GM23338 (cell line): Measurements from ENCODE around the gene WDR20. TPM values are rescaled to one million over a fixed set of nuclear protein-coding genes. Genes with fewer than 3 reads are reported as not detected.

Experiments used
- ATAC-seq: fragments of 200-7000 bp; cut with Tn5 transposase; 3 replicates; pipeline ENCODE4 v1.9.1; 2020
- DNase-seq: peaks from one replicate; pipeline ENCODE4 v3.0.0-alpha.2; 2015; ENCODE audit warnings: low spot score
- H2AFZ ChIP-seq: fragments of 200-600 bp; sonication (generic); 2 replicates; pipeline ENCODE4 v1.8.0; 2016; ENCODE audit warnings: antibody characterized with exemption, mild to moderate bottlenecking, moderate library complexity
- H3F3A ChIP-seq: fragments of 200-600 bp; sonication (generic); replicated peaks from 2 replicates; pipeline ENCODE4 v1.8.0; 2017; ENCODE audit warnings: antibody characterized with exemption, mixed run types, low read depth
- H3K27ac ChIP-seq: fragments of 200-600 bp; sonication (generic); 2 replicates; pipeline ENCODE4 v1.6.1; 2016; ENCODE audit warnings: low read depth
- H3K27me3 ChIP-seq: fragments of 200-600 bp; sonication (generic); 2 replicates; pipeline ENCODE4 v1.8.0; 2016; ENCODE audit warnings: mild to moderate bottlenecking, mixed run types, moderate library complexity; ENCODE audit not compliant: insufficient read depth
- H3K36me3 ChIP-seq: fragments of 200-600 bp; sonication (generic); 2 replicates; pipeline ENCODE4 v1.8.0; 2016; ENCODE audit warnings: mild to moderate bottlenecking; ENCODE audit not compliant: insufficient read depth
- H3K4me1 ChIP-seq: fragments of 200-600 bp; sonication (generic); 2 replicates; pipeline ENCODE4 v1.8.0; 2016; ENCODE audit warnings: mild to moderate bottlenecking, moderate library complexity; ENCODE audit not compliant: insufficient read depth
- H3K4me2 ChIP-seq: fragments of 200-600 bp; sonication (generic); 2 replicates; pipeline ENCODE4 v1.7.1; 2017; ENCODE audit warnings: mixed run types
- H3K4me3 ChIP-seq: fragments of 200-600 bp; sonication (generic); 2 replicates; pipeline ENCODE4 v1.6.1; 2016; ENCODE audit warnings: mixed run types
- H3K79me2 ChIP-seq: fragments of 200-600 bp; sonication (generic); replicated peaks from 2 replicates; pipeline ENCODE4 v1.8.0; 2017; ENCODE audit warnings: mild to moderate bottlenecking; ENCODE audit not compliant: insufficient read depth
- H3K9me2 ChIP-seq: fragments of 200-600 bp; sonication (generic); 2 replicates; pipeline ENCODE4 v1.8.0; 2017; ENCODE audit not compliant: insufficient read depth
- H4K20me1 ChIP-seq: fragments of 200-600 bp; sonication (generic); replicated peaks from 2 replicates; pipeline ENCODE4 v1.8.0; 2017; ENCODE audit warnings: mild to moderate bottlenecking; ENCODE audit not compliant: insufficient read depth
- H3K27ac Mint-ChIP-seq: 2 replicates; pipeline ENCODE4 v1.8.0; 2020; ENCODE audit warnings: inconsistent platforms, mild to moderate bottlenecking, moderate library complexity, mixed read lengths
- H3K27me3 Mint-ChIP-seq: 3 replicates; pipeline ENCODE4 v1.8.0; 2022; ENCODE audit warnings: low read depth, mild to moderate bottlenecking, moderate library complexity, mixed read lengths, inconsistent platforms; ENCODE audit not compliant: insufficient read depth, poor library complexity
- H3K36me3 Mint-ChIP-seq: 3 replicates; pipeline ENCODE4 v1.8.0; 2021; ENCODE audit warnings: low read depth, mild to moderate bottlenecking, inconsistent platforms, moderate library complexity, mixed read lengths
- H3K4me1 Mint-ChIP-seq: 3 replicates; pipeline ENCODE4 v1.8.0; 2020; ENCODE audit warnings: mild to moderate bottlenecking, inconsistent platforms, mixed read lengths
- H3K4me3 Mint-ChIP-seq: 3 replicates; pipeline ENCODE4 v1.8.0; 2021; ENCODE audit warnings: moderate library complexity, mild to moderate bottlenecking, inconsistent platforms, mixed read lengths
- H3K9me3 Mint-ChIP-seq: 3 replicates; pipeline ENCODE4 v1.8.0; 2020; ENCODE audit warnings: moderate library complexity, mild to moderate bottlenecking, inconsistent platforms, mixed read lengths
- EZH2phosphoT487 ChIP-seq: fragments of 200-600 bp; sonication (generic); IDR thresholded peaks from one replicate; pipeline ENCODE4 v1.8.1; 2018; ENCODE audit warnings: antibody characterized with exemption; ENCODE audit not compliant: unreplicated experiment
- JUNB ChIP-seq: IDR thresholded peaks from one replicate; pipeline ENCODE4 v1.6.1; 2016; ENCODE audit warnings: antibody characterized with exemption; ENCODE audit not compliant: unreplicated experiment
- NANOG ChIP-seq: IDR thresholded peaks from 2 replicates; pipeline ENCODE4 v1.6.1; 2016; ENCODE audit warnings: antibody characterized with exemption, borderline replicate concordance
- POLR2AphosphoS5 ChIP-seq: IDR thresholded peaks from 2 replicates; pipeline ENCODE4 v1.6.1; 2016; ENCODE audit warnings: antibody characterized with exemption, low read depth
- polyA plus RNA-seq: library from polyadenylated mRNA; unstranded; fragments of >200 nt; fragmentation: Nextera tagmentation; extraction: Ambion mirVana; gene quantifications from 2 replicates; pipeline ENCODE4 v1.2.1, GENCODE V29; 2016
- total RNA-seq: library from RNA; depleted of rRNA; stranded (reverse); fragments of >200 nt; shearing (Covaris generic); gene quantifications from 2 replicates; pipeline ENCODE4 v1.2.3, GENCODE V29; 2014
- TF ChIP-seq, protein P1 (sequence below), 2 experiments: fragments of 200-600 bp in 1 of 2; sonication (generic) in 1 of 2; conservative IDR thresholded peaks; 2 replicates each; pipeline versions ENCODE4 v1.5.1 to v1.6.1; 2016 to 2017; ENCODE audit warnings: antibody characterized with exemption in 2 of 2, low read depth in 2 of 2, mild to moderate bottlenecking in 2 of 2, moderate library complexity in 1 of 2
- TF ChIP-seq, protein P2 (sequence below): IDR thresholded peaks from one replicate; pipeline ENCODE4 v1.6.1; 2018; ENCODE audit warnings: antibody characterized with exemption; ENCODE audit not compliant: unreplicated experiment

The WDR20 gene
- total and polyA plus RNA-seq, 2 experiments from 2014 or later = 17.9 to 21.0 TPM

DNA sequence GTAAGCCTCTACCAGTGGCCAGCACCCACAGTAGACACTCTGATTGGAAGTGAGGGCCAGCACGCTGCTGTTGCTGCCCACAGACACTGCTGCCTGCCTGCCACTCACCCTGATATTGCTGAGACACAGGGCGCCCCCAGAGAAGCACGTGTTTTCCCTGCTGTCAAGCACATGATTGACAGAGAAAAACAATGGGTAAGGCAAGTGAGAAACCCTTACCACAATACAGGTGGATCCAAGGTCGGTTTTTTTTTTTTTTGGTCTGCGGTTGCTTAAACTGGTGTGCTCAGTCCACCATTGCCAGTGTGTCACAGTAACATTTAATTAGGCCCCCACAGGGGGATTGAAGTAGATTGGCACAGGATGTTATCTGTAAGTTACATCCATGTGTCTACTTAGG is 65.9 kb downstream of the WDR20 start:
- H3K9me3 Mint-ChIP-seq = no peaks in the 10 kb centered on the region; the same call in 2 of the 3 replicates
- Histone ChIP-seq H3K27ac (no peak overlapping the region), H3K9me2 (no peaks in the 10 kb centered on the region), H4K20me1 (peaks cover 22% of the 10 kb centered on the region), H2AFZ (no peak overlapping the region), H3K79me2 (peaks cover 41% of the 10 kb centered on the region), H3F3A (no peaks in the 10 kb centered on the region; the same call in 1 of the 2 replicates), H3K27me3 (no peaks in the 10 kb centered on the region), H3K4me2 (no peak overlapping the region), H3K4me1 (peaks cover 7% of the 10 kb centered on the region; the same call in 1 of the 2 replicates), H3K4me3 (no peak overlapping the region), H3K36me3 (no peaks in the 10 kb centered on the region; the same call in 1 of the 2 replicates)
- peaks cover 33% of the 10 kb centered on the region for H3K4me1 Mint-ChIP-seq
- no peak overlapping the region for H3K27ac Mint-ChIP-seq
- peaks cover 16% of the 10 kb centered on the region; the same call in 2 of the 3 replicates for H3K36me3 Mint-ChIP-seq
- no peak for ATAC-seq
- TF ChIP-seq JUNB (no peak), EZH2phosphoT487 (no peak)
- H3K4me3 Mint-ChIP-seq = no peak overlapping the region
- no peak for DNase-seq
- H3K27me3 Mint-ChIP-seq = peaks cover 13% of the 10 kb centered on the region

- ATAC-seq (peak; percentile 17; the same call in 2 of the 3 replicates), DNase-seq (no peak)
- peaks cover 7% of the 10 kb centered on the region; the same call in 1 of the 2 replicates for H3K4me1 ChIP-seq
- no peaks in the 10 kb centered on the region for H3K9me2 ChIP-seq
- H3K4me3 ChIP-seq = no peak overlapping the region
- peaks cover 7% of the 10 kb centered on the region; the same call in 1 of the 2 replicates for H3F3A ChIP-seq
- peaks cover 16% of the 10 kb centered on the region; the same call in 2 of the 3 replicates for H3K36me3 Mint-ChIP-seq
- TF ChIP-seq, protein P1, sequence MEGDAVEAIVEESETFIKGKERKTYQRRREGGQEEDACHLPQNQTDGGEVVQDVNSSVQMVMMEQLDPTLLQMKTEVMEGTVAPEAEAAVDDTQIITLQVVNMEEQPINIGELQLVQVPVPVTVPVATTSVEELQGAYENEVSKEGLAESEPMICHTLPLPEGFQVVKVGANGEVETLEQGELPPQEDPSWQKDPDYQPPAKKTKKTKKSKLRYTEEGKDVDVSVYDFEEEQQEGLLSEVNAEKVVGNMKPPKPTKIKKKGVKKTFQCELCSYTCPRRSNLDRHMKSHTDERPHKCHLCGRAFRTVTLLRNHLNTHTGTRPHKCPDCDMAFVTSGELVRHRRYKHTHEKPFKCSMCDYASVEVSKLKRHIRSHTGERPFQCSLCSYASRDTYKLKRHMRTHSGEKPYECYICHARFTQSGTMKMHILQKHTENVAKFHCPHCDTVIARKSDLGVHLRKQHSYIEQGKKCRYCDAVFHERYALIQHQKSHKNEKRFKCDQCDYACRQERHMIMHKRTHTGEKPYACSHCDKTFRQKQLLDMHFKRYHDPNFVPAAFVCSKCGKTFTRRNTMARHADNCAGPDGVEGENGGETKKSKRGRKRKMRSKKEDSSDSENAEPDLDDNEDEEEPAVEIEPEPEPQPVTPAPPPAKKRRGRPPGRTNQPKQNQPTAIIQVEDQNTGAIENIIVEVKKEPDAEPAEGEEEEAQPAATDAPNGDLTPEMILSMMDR (conservative IDR thresholded peaks at IDR 0.05; ENCODE audit: low read depth in 2 of 2) = peak in 1 of 2 experiments; percentile 45; a peak in 2 of 4 replicates
- TF ChIP-seq NANOG = no peak
- no peaks in the 10 kb centered on the region; the same call in 1 of the 2 replicates for H3K36me3 ChIP-seq
- peaks cover 46% of the 10 kb centered on the region for H3K79me2 ChIP-seq
- H3K4me3 Mint-ChIP-seq = no peak overlapping the region
- peaks cover 35% of the 10 kb centered on the region for H3K4me1 Mint-ChIP-seq
- H2AFZ ChIP-seq = no peak overlapping the region
- peaks cover 11% of the 10 kb centered on the region for H3K27me3 Mint-ChIP-seq
- H3K9me3 Mint-ChIP-seq = no peaks in the 10 kb centered on the region
- H3K27ac ChIP-seq = no peak overlapping the region
- H3K27ac Mint-ChIP-seq = 0 out of 2 replicates have a peak overlapping the region, but pooled peaks have one; percentile 33
- H3K27me3 ChIP-seq = no peaks in the 10 kb centered on the region
- H4K20me1 ChIP-seq = peaks cover 22% of the 10 kb centered on the region
- no peak overlapping the region for H3K4me2 ChIP-seq
Observed at GRCh38 chr14:102206918-102207317, 67.2 kb downstream of the WDR20 start.

DNA sequence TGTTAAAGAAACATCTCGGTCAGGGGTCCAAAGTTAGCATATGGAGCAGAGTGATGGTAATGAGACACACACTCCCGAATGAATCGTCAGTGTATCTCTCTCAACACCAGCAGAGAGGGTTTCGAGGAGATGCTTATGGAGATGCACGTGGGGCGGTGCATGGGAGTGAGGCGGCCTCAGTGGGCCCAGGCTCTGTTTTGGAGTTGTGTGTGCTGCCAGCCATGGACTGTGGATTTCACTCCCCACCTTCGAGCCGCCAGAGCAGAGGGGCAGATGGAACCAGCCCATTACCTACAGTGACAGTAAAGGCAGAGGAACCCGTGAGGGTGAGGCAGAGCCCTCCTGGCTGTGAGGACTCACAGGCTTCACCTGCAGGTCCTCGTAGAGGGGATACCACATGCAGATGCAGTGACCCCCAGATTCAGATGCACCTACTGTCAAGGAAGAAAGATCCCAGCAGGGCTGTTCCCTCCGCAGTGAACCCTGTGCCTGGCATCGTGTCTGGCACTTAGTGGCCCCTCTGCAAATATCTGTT is 68.2 kb downstream of the WDR20 start:
- H3K27me3 Mint-ChIP-seq = peaks cover 8% of the 10 kb centered on the region
- H3K27me3 ChIP-seq = no peaks in the 10 kb centered on the region
- no peak overlapping the region for H2AFZ ChIP-seq
- H3K36me3 Mint-ChIP-seq = peaks cover 16% of the 10 kb centered on the region; the same call in 2 of the 3 replicates
- peaks cover 7% of the 10 kb centered on the region; the same call in 1 of the 2 replicates for H3K4me1 ChIP-seq
- H3K9me2 ChIP-seq = no peaks in the 10 kb centered on the region
- no peak for ATAC-seq
- peaks cover 22% of the 10 kb centered on the region for H4K20me1 ChIP-seq
- H3K4me2 ChIP-seq = no peak overlapping the region
- H3K27ac Mint-ChIP-seq = no peak overlapping the region
- peaks cover 33% of the 10 kb centered on the region for H3K4me1 Mint-ChIP-seq
- no peak for TF ChIP-seq POLR2AphosphoS5
- TF ChIP-seq, protein P2, sequence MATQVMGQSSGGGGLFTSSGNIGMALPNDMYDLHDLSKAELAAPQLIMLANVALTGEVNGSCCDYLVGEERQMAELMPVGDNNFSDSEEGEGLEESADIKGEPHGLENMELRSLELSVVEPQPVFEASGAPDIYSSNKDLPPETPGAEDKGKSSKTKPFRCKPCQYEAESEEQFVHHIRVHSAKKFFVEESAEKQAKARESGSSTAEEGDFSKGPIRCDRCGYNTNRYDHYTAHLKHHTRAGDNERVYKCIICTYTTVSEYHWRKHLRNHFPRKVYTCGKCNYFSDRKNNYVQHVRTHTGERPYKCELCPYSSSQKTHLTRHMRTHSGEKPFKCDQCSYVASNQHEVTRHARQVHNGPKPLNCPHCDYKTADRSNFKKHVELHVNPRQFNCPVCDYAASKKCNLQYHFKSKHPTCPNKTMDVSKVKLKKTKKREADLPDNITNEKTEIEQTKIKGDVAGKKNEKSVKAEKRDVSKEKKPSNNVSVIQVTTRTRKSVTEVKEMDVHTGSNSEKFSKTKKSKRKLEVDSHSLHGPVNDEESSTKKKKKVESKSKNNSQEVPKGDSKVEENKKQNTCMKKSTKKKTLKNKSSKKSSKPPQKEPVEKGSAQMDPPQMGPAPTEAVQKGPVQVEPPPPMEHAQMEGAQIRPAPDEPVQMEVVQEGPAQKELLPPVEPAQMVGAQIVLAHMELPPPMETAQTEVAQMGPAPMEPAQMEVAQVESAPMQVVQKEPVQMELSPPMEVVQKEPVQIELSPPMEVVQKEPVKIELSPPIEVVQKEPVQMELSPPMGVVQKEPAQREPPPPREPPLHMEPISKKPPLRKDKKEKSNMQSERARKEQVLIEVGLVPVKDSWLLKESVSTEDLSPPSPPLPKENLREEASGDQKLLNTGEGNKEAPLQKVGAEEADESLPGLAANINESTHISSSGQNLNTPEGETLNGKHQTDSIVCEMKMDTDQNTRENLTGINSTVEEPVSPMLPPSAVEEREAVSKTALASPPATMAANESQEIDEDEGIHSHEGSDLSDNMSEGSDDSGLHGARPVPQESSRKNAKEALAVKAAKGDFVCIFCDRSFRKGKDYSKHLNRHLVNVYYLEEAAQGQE = no peak
- H3K9me3 Mint-ChIP-seq = no peaks in the 10 kb centered on the region
- DNase-seq = no peak
- no peaks in the 10 kb centered on the region; the same call in 1 of the 2 replicates for H3K36me3 ChIP-seq
- peaks cover 47% of the 10 kb centered on the region for H3K79me2 ChIP-seq
- no peak overlapping the region for H3K27ac ChIP-seq
- H3K4me3 ChIP-seq = no peak overlapping the region
- H3F3A ChIP-seq = peaks cover 7% of the 10 kb centered on the region; the same call in 1 of the 2 replicates
- no peak overlapping the region for H3K4me3 Mint-ChIP-seq
